GM12878 (cell line): ENCODE data around the gene PEX26. TPM values are rescaled to one million over a fixed set of nuclear protein-coding genes. Genes with fewer than 3 reads are reported as not detected.

Experiments
- ATF3 ChIP-seq: IDR thresholded peaks from 2 replicates; pipeline ENCODE4 v1.6.1; 2011; ENCODE audit warnings: low read depth, mild to moderate bottlenecking, low read length, moderate library complexity, borderline replicate concordance; ENCODE audit errors: extremely low read depth
- ATF7 ChIP-seq: fragments of 450-650 bp; IDR thresholded peaks from 2 replicates; pipeline ENCODE4 v1.6.1; 2016; ENCODE audit warnings: low read depth, mild to moderate bottlenecking
- BCL3 ChIP-seq: IDR thresholded peaks from 2 replicates; pipeline ENCODE4 v1.6.1; 2011; ENCODE audit warnings: borderline replicate concordance, low read depth, mild to moderate bottlenecking, moderate library complexity, low read length; ENCODE audit not compliant: insufficient read depth, poor library complexity, severe bottlenecking
- CBX3 ChIP-seq: fragments of 200-600 bp; sonication (generic); IDR thresholded peaks from 2 replicates; pipeline ENCODE4 v1.6.1; 2016; ENCODE audit warnings: low read depth, borderline replicate concordance
- CHD1 ChIP-seq: IDR thresholded peaks from 2 replicates; pipeline ENCODE4 v1.6.1; 2012; ENCODE audit warnings: low read depth, low read length, improper control_type of control experiment
- DPF2 ChIP-seq: fragments of 450-650 bp; IDR thresholded peaks from 2 replicates; pipeline ENCODE4 v1.6.1; 2017; ENCODE audit warnings: mild to moderate bottlenecking
- EED ChIP-seq: sonication (generic); IDR thresholded peaks from 2 replicates; pipeline ENCODE4 v1.6.1; 2016; ENCODE audit warnings: antibody characterized with exemption, low read depth
- EGR1 ChIP-seq, 2 experiments: IDR thresholded peaks; 1 replicate in 1 of 2; 2 replicates in 1 of 2; pipeline ENCODE4 v1.6.1; 2011 to 2012; ENCODE audit warnings: low read depth in 2 of 2, low read length in 2 of 2, borderline replicate concordance in 1 of 2, mild to moderate bottlenecking in 1 of 2, moderate library complexity in 1 of 2
- FOXM1 ChIP-seq: IDR thresholded peaks from 2 replicates; pipeline ENCODE4 v1.6.1; 2012; ENCODE audit warnings: low read depth, mild to moderate bottlenecking, inconsistent platforms, low read length, moderate library complexity
- HDAC6 ChIP-seq: fragments of 200-600 bp; sonication (generic); IDR thresholded peaks from one replicate; pipeline ENCODE4 v1.8.0; 2017; ENCODE audit warnings: antibody characterized with exemption; ENCODE audit not compliant: unreplicated experiment
- HSF1 ChIP-seq: fragments of 150-350 bp; IDR thresholded peaks from 2 replicates; pipeline ENCODE4 v1.6.1; 2014; ENCODE audit warnings: mild to moderate bottlenecking, low read depth, low read length
- KAT2A ChIP-seq: conservative IDR thresholded peaks from 2 replicates; pipeline ENCODE4 v1.6.1; 2011; ENCODE audit warnings: low read depth, low read length; ENCODE audit not compliant: control insufficient read depth
- MLLT1 ChIP-seq: fragments of 450-650 bp; IDR thresholded peaks from 2 replicates; pipeline ENCODE4 v1.6.1; 2016; ENCODE audit warnings: mild to moderate bottlenecking
- NRF1 ChIP-seq: conservative IDR thresholded peaks from 2 replicates; pipeline ENCODE4 v1.6.1; 2011; ENCODE audit warnings: mild to moderate bottlenecking, low read depth, low read length, improper control_type of control experiment
- POLR2A ChIP-seq: IDR thresholded peaks from 2 replicates; pipeline ENCODE4 v1.6.1; 2011; ENCODE audit warnings: low read depth, mild to moderate bottlenecking, low read length
- RB1 ChIP-seq: fragments of 450-650 bp; formaldehyde crosslinking; IDR thresholded peaks from 2 replicates; pipeline ENCODE4 v1.6.1; 2017; ENCODE audit warnings: mild to moderate bottlenecking, borderline replicate concordance
- SIN3A ChIP-seq: IDR thresholded peaks from 2 replicates; pipeline ENCODE4 v1.6.1; 2012; ENCODE audit warnings: low read depth, low read length, improper control_type of control experiment
- SPI1 ChIP-seq: IDR thresholded peaks from 2 replicates; pipeline ENCODE4 v1.6.1; 2011; ENCODE audit warnings: low read depth, mild to moderate bottlenecking, low read length, moderate library complexity, borderline replicate concordance; ENCODE audit not compliant: insufficient read depth
- STAT3 ChIP-seq: IDR thresholded peaks from 2 replicates; pipeline ENCODE4 v1.6.1; 2011; ENCODE audit warnings: low read depth, low read length, improper control_type of control experiment
- TCF3 ChIP-seq: IDR thresholded peaks from 2 replicates; pipeline ENCODE4 v1.6.1; 2012; ENCODE audit warnings: low read depth, mild to moderate bottlenecking, low read length, borderline replicate concordance; ENCODE audit not compliant: insufficient read depth
- YBX1 ChIP-seq: fragments of 450-650 bp; IDR thresholded peaks from 2 replicates; pipeline ENCODE4 v1.6.1; 2016; ENCODE audit warnings: antibody characterized with exemption
- ZBTB4 ChIP-seq: fragments of 450-650 bp; formaldehyde crosslinking; IDR thresholded peaks from 2 replicates; pipeline ENCODE4 v1.4.0; 2022; ENCODE audit warnings: mild to moderate bottlenecking, moderate library complexity
- ZNF207 ChIP-seq: fragments of 450-650 bp; IDR thresholded peaks from 2 replicates; pipeline ENCODE4 v1.6.1; 2014; ENCODE audit warnings: antibody characterized with exemption, mild to moderate bottlenecking, borderline replicate concordance
- polyA plus RNA-seq, 11 experiments: library from polyadenylated mRNA; depleted of rRNA in 4 of 11; unstranded in 6 of 11; stranded (reverse) in 5 of 11; fragments of >200 nt; fragmentation: Nextera tagmentation in 4 of 11; fragmentation: Illumina TruSeq in 1 of 11; extraction: Ambion mirVana in 4 of 11; extraction: Trizol in 1 of 11; gene quantifications; 1 replicate in 1 of 11; 2 replicates in 10 of 11; pipeline versions ENCODE4 v1.2.1 to v1.2.3, GENCODE V29; 2011 to 2016; ENCODE audit warnings: inconsistent platforms in 2 of 11, missing spikeins in 2 of 11, low read depth in 1 of 11
- total RNA-seq, 4 experiments: library from RNA; depleted of rRNA in 3 of 4; stranded (reverse); fragments of >200 nt in 3 of 4; fragmentation: Illumina TruSeq in 1 of 4; extraction: Trizol in 1 of 4; gene quantifications; 2 replicates each; pipeline versions ENCODE4 v1.2.1 to v1.2.3, GENCODE V29; 2013 to 2021

The PEX26 gene
- total and polyA plus RNA-seq, 10 of the 15 experiments (the other 5 are each of a cell fraction or from before 2014, with no cell fraction given): 0.79 to 50.8 (median 22.4) TPM

GRCh38 chr22:18056807-18057474, 20.8 kb upstream of the PEX26 start (continued):
- TF ChIP-seq ATF3 (0 out of 2 replicates have a peak, but pooled peaks have one; percentile 22), POLR2A (peak; percentile 44), BCL3 (peak; percentile 27), FOXM1 (no peak), ZNF207 (no peak), YBX1 (no peak), CBX3 (no peak), HSF1 (no peak), SIN3A (no peak), HDAC6 (no peak), DPF2 (peak; percentile 95), TCF3 (0 out of 2 replicates have a peak, but pooled peaks have one; percentile 16), KAT2A (no peak), SPI1 (no peak; the same call in 1 of the 2 replicates), ATF7 (no peak; the same call in 1 of the 2 replicates), EGR1 (IDR thresholded peaks at IDR 0.05; ENCODE audit: borderline replicate concordance in 1 of 2, low read depth in 2 of 2, low read length in 2 of 2) (0 out of 3 replicates have a peak, but pooled peaks of 1 of the 2 experiments have one; percentile 1), MLLT1 (peak; percentile 63), EED (peak; percentile 93), NRF1 (no peak), ZBTB4 (CRISPR knock-in tag) (no peak), RB1 (peak; percentile 48; the same call in 1 of the 2 replicates), CHD1 (no peak), STAT3 (no peak)
